Ishikawa (cell line): Measurements from ENCODE around the gene NR3C2.

Experiments used
- CEBPB ChIP-seq: IDR thresholded peaks from 2 replicates; pipeline ENCODE4 v1.6.1; 2012
- EP300 ChIP-seq: IDR thresholded peaks from 2 replicates; pipeline ENCODE4 v1.6.1; 2012; ENCODE audit warnings: borderline replicate concordance
- NFIC ChIP-seq: IDR thresholded peaks from 2 replicates; pipeline ENCODE4 v1.6.1; 2012
- RAD21 ChIP-seq: IDR thresholded peaks from 2 replicates; pipeline ENCODE4 v1.6.1; 2012; ENCODE audit warnings: low read depth
- TAF1 ChIP-seq: IDR thresholded peaks from 2 replicates; pipeline ENCODE4 v1.6.1; 2012; ENCODE audit warnings: low read depth, mild to moderate bottlenecking
- TCF12 ChIP-seq: IDR thresholded peaks from 2 replicates; pipeline ENCODE4 v1.6.1; 2012; ENCODE audit warnings: low read depth
- YY1 ChIP-seq: IDR thresholded peaks from 2 replicates; pipeline ENCODE4 v1.6.1; 2012; ENCODE audit warnings: low read depth
- TF ChIP-seq, protein P1 (sequence below): IDR thresholded peaks from 2 replicates; pipeline ENCODE4 v1.6.1; 2012
- TF ChIP-seq, protein P2 (sequence below): IDR thresholded peaks from 2 replicates; pipeline ENCODE4 v1.6.1; 2012
- TF ChIP-seq, protein P3 (sequence below): IDR thresholded peaks from 2 replicates; pipeline ENCODE4 v1.6.1; 2012; ENCODE audit warnings: low read depth, mild to moderate bottlenecking

DNA sequence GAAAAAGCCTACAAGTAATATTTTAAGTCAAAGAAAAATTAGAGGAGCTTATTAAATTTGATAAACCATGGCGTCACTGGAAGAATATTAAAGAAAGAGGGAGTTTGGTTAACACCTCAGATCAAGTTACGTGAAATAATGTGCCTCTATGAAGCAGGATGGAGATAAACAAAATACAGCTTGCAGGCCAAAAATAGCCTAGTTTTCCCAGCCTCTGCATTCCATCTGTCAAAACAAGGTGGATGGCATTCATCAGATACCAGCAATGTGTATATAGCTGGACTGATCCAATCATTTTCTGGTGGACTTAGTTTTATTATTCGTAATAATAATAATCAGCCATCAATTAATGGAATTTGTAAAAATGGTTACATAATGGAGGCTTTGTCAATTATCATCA is 230.7 kb downstream of the NR3C2 start:
- no peak for TF ChIP-seq EP300
- no peak for TF ChIP-seq TAF1
- TF ChIP-seq, protein P1, sequence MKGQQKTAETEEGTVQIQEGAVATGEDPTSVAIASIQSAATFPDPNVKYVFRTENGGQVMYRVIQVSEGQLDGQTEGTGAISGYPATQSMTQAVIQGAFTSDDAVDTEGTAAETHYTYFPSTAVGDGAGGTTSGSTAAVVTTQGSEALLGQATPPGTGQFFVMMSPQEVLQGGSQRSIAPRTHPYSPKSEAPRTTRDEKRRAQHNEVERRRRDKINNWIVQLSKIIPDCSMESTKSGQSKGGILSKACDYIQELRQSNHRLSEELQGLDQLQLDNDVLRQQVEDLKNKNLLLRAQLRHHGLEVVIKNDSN = no peak
- TF ChIP-seq, protein P2, sequence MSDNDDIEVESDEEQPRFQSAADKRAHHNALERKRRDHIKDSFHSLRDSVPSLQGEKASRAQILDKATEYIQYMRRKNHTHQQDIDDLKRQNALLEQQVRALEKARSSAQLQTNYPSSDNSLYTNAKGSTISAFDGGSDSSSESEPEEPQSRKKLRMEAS = no peak
- no peak for TF ChIP-seq TCF12
- TF ChIP-seq, protein P3, sequence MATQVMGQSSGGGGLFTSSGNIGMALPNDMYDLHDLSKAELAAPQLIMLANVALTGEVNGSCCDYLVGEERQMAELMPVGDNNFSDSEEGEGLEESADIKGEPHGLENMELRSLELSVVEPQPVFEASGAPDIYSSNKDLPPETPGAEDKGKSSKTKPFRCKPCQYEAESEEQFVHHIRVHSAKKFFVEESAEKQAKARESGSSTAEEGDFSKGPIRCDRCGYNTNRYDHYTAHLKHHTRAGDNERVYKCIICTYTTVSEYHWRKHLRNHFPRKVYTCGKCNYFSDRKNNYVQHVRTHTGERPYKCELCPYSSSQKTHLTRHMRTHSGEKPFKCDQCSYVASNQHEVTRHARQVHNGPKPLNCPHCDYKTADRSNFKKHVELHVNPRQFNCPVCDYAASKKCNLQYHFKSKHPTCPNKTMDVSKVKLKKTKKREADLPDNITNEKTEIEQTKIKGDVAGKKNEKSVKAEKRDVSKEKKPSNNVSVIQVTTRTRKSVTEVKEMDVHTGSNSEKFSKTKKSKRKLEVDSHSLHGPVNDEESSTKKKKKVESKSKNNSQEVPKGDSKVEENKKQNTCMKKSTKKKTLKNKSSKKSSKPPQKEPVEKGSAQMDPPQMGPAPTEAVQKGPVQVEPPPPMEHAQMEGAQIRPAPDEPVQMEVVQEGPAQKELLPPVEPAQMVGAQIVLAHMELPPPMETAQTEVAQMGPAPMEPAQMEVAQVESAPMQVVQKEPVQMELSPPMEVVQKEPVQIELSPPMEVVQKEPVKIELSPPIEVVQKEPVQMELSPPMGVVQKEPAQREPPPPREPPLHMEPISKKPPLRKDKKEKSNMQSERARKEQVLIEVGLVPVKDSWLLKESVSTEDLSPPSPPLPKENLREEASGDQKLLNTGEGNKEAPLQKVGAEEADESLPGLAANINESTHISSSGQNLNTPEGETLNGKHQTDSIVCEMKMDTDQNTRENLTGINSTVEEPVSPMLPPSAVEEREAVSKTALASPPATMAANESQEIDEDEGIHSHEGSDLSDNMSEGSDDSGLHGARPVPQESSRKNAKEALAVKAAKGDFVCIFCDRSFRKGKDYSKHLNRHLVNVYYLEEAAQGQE = no peak
- no peak for TF ChIP-seq NFIC
- no peak for TF ChIP-seq YY1
- TF ChIP-seq RAD21 = no peak
- no peak for TF ChIP-seq CEBPB
